GM19351 (cell line): ENCODE results near the gene CDKAL1.
"Not testable (repeated sequence)": the region's sequence is repeated elsewhere in the genome, so short reads cannot be mapped to it uniquely, and the experiment has no call there.

Experiments
- ATAC-seq: cut with Tn5 transposase; IDR thresholded peaks from one replicate; pipeline ENCODE4 v1.9.1; 2021; ENCODE audit warnings: mild to moderate bottlenecking, moderate library complexity; ENCODE audit not compliant: unreplicated experiment

CDKAL1 gene

DNA sequence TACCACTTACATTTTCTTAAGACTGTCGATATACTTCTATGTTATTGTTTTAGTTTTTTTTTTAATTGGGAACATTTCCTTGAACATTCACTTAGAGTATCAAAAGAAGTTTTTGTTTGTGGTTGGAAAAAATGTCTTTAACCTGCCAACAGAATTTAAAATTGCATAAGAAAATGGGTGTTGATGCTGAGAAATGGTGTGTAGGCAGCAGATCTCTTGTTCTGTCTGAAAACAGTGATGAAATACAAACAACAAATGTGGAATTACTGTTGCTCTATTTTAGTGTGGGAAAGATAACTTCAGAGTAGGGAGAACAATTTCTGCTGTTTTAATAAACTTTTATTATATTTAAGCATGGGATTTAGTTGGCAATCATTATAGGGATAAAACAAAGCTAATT, 293.5 kb downstream of the CDKAL1 start:
- ATAC-seq, result no peak

- no peak for ATAC-seq
These were observed 296.3 kb downstream of the CDKAL1 start for GRCh38 chr6:20830576-20830975.

DNA sequence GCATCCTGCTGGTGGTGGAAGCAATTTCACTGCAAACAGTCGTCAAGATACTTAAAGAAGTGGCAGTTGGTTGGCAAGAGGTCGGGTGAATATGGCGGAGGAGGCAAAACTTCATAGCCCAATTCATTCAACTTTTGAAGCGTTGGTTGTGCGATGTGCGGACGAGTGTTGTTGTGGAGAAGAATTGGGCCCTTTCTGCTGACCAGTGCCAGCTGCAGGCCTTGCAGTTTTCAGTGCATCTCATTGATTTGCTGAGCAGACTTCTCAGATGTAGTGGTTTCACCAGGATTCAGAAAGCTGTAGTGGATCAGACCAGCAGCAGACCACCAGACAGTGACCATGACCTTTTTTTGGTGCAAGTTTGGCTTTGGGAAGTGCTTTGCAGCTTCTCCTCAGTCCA, 297.0 kb downstream of the CDKAL1 start:
- not testable (repeated sequence) for ATAC-seq

DNA sequence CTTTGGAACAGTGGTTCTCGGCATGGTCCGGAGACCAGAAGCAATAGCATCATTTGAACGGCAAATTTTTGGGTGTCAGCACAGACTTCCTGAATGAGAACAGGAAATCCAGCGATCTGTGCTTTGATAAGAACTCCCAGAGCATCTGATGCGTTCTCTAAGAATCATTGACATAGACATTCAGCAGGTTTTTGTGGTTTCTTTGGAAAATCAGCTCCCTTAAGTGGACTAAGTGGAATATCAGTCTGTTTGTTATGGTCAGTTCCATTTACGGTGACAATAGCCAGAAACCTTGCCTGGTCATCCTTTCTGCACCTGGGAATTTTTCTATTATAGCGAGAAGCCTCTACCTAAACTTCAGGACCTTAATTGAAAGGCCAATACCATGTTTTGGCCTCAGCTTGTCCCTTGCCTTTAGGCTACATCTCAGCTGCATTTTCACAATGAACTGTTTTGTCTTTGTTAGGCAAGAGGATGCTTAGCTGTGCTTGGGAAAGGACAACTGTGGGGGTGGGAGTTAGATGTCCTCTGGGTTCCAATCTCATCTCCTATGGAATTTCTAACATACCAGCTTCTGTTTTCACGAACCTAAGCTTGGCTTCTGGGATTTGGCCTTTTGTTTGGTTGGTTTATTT, 299.7 kb downstream of the CDKAL1 start:
- ATAC-seq, result no peak

- no peak for ATAC-seq
These were observed 301.2 kb downstream of the CDKAL1 start for GRCh38 chr6:20835315-20836010.

DNA sequence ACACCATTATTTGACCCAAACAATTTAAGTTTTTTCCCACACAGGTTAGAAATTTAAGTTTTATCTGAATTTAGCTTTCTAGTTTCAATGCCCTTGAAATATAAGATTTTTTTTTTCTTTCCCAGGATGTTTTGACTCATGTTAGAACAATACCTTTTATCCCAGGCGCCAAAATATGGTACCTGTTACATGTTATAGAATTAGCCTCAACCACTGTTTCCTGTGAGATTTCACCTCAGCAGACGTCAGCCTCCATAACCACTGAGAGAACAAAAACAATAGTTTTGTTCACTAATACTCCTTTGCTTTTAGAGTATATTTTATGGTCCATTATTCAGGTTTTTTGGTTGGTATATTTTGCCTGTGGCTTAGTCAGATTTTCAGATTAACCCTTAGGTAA, 302.9 kb downstream of the CDKAL1 start:
- no peak for ATAC-seq

- peak; percentile 69 for ATAC-seq
These were observed 303.9 kb downstream of the CDKAL1 start for GRCh38 chr6:20838113-20838512.

- no peak for ATAC-seq
These were observed 305.4 kb downstream of the CDKAL1 start for GRCh38 chr6:20839630-20840029.

DNA sequence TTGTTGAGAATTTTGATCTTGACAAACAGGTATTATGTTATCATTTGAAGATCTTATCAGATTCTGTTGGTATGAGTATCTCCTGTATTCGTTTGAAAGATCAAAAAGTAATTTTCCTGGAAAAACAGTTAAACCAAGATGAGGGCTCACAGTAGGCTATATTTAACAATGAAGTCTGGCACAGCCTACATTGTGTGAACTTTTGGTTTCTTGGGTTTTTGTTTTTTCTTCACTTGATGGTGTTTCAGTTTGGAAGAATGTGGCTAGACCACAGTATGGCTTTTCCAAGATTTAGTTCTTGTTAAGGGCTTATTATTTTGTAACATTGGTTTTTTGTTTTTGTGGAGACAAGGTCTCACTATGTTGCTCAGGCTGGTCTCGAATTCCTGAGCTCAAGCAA, 306.4 kb downstream of the CDKAL1 start:
- ATAC-seq, result no peak

GRCh38 chr6:20841806-20842205, 307.5 kb downstream of the CDKAL1 start:
- ATAC-seq, result no peak

DNA sequence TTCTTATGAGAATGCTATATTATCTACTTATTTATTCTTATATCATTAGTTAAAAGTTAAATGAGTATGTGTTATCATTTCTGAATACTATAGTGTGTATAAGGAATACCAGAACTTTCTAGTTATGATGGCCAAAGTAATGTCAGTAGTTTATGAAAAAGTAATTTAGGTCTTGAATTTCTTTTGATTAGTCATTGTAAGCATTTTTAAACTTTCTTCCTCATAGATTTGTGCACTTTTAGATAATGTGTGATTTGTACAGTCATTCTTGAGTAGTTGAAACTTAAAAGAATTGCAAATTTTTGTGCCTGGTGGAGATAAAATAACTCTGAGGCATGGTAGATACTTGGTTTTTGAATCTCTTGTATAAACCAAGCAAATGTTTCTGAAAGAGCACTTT, 311.3 kb downstream of the CDKAL1 start:
- ATAC-seq, result no peak

- ATAC-seq, result peak; percentile 81
These were observed 312.4 kb downstream of the CDKAL1 start for GRCh38 chr6:20846602-20847028.

GRCh38 chr6:20847904-20848303, 313.6 kb downstream of the CDKAL1 start:
- ATAC-seq, result no peak

- no peak for ATAC-seq
These were observed 316.6 kb downstream of the CDKAL1 start for GRCh38 chr6:20850686-20851416.

DNA sequence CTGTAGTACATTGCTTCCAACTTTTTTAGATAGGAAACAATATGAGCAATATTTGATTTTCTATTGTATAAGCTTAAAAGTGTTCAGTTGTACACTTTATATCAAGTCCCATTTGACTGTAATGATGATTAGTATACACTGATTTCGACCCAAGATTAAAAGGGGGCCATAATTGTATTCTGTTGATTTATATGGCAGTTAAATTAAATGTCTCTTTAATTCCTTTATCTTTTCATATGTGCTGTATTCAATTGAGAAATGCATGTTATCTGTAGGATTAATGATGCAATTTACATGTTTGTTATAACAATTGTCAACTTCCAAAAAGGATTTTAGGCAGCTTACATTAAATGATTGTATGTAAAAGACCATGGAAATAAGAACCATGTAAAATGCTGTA, 317.5 kb downstream of the CDKAL1 start:
- no peak for ATAC-seq

DNA sequence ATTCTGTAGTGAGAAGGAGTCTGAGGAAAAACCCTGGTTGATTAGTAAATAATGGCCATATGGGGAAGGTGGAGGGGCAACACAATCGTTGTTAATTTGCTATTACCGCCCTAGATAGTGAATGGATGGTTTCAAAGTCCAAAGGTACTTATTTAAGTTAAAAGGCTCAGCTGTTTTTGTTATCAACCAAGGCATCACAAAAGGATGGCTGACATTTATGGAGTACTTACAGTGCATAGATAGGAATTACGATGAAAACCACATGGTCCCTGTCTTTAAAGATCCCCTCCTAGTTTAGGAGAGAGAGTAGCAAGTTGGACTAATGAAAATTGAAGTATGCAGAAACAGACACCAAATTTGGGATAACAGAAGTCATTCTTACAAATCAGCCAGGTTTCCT, 319.6 kb downstream of the CDKAL1 start:
- no peak for ATAC-seq

DNA sequence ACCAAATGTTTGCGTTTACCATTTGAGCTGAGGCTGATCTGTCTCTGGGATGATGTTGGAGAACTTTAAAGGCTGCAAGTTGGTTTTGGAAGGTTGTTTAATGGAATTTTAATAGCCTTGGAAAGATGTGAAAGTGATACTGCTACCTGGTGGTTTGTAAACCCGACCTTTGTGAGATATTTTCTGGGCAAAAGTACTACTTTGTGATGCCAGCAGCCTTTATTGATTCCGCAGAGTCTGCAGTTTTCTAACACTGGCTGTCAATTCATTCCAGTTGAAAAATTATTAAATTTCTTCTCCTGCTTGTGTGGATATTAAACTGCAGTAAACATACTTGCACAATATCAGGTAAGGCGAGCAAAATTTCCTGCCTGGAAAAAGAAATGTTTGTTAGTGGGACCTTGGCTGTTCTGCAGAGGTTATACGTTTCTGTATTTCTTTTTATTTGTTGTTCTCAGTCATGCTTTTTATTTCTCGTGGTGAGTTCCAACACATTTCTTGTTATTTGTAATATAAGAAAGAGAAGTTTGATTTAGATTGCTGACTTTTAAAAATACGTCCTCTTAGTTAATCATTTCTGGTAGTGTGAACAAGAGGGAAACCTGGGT, 322.5 kb downstream of the CDKAL1 start:
- ATAC-seq, result no peak

DNA sequence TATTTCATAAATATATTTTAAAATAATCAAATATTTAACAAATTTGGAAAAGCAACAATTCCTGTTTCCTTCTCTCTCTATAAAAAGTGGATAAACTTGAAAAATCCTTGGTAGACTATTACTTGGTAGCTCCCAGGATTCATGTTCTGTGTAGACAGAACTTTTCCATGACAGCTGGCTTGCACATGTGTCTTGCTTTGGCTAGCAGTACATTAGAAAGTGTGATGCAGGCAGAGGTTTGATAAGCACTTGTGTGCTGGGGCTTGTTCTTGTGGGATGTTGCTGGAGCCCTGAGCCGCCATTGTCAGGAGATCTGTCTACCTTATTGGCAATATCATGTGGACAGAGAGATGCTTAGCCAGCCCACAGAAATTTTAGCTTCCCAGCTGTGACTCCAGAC, 327.2 kb downstream of the CDKAL1 start:
- no peak for ATAC-seq

GRCh38 chr6:20866036-20866435, 331.8 kb downstream of the CDKAL1 start:
- ATAC-seq, result no peak

GRCh38 chr6:20866935-20867703, 332.9 kb downstream of the CDKAL1 start:
- no peak for ATAC-seq
